Caki2 (cell line): ENCODE results near the gene KCNC2. TPM values are rescaled to one million over a fixed set of nuclear protein-coding genes. Genes with fewer than 3 reads are reported as not detected.

Source experiments
- total RNA-seq: library from RNA; depleted of rRNA; stranded (reverse); fragments of >200 nt; shearing (Covaris generic); gene quantifications from 2 replicates; pipeline ENCODE4 v1.2.3, GENCODE V29; 2014; ENCODE audit warnings: low replicate concordance; rRNA removed

Gene KCNC2
- total RNA-seq, 1 experiment from 2014 or later = not detected

Other genes starting within 250 kb of the KCNC2 start
- gene CAPS2, start 120.5 kb upstream of the KCNC2 start, total RNA-seq = 2.8 and 5.8 TPM in 2 replicates
- not detected in 2 replicates for gene GLIPR1L1, start 124.8 kb upstream of the KCNC2 start, total RNA-seq
- not detected in 2 replicates for gene GLIPR1L2, start 181.2 kb upstream of the KCNC2 start, total RNA-seq